DMS53 (cell line): Measurements from ENCODE around the gene CORO1C.
"Not testable (repeated sequence)": the region's sequence is repeated elsewhere in the genome, so short reads cannot be mapped to it uniquely, and the experiment has no call there.

Experiments
- DNase-seq: peaks from one replicate; lab custom pipeline; 2025; lab: John Stamatoyannopoulos, UW

The CORO1C gene

GRCh38 chr12:108753976-108754375, 22.7 kb upstream of the CORO1C start:
- no peak for DNase-seq

- DNase-seq: no peak
Observed at GRCh38 chr12:108752387-108752786, 21.1 kb upstream of the CORO1C start.

GRCh38 chr12:108751821-108752220, 20.5 kb upstream of the CORO1C start:
- no peak for DNase-seq

- DNase-seq: not testable (repeated sequence)
Observed at GRCh38 chr12:108751003-108751402, 19.7 kb upstream of the CORO1C start.

GRCh38 chr12:108750526-108750925, 19.2 kb upstream of the CORO1C start:
- DNase-seq: no peak

- DNase-seq: no peak
Observed at GRCh38 chr12:108747563-108747962, 16.2 kb upstream of the CORO1C start.

- no peak for DNase-seq
Observed at GRCh38 chr12:108745641-108746040, 14.3 kb upstream of the CORO1C start.

- no peak for DNase-seq
Observed at GRCh38 chr12:108744021-108744897, 12.9 kb upstream of the CORO1C start.

- DNase-seq: no peak
Observed at GRCh38 chr12:108738170-108738569, 6.9 kb upstream of the CORO1C start.

GRCh38 chr12:108735855-108736254, 4.5 kb upstream of the CORO1C start:
- DNase-seq: no peak

- DNase-seq: peak; percentile 95
Observed at GRCh38 chr12:108734200-108734906, 3.0 kb upstream of the CORO1C start.

GRCh38 chr12:108733230-108733531, 1.9 kb upstream of the CORO1C start:
- not testable (repeated sequence) for DNase-seq

GRCh38 chr12:108732489-108733229, 1.3 kb upstream of the CORO1C start:
- DNase-seq: peak; percentile 24

GRCh38 chr12:108731866-108732461, 646 bp upstream of the CORO1C start:
- peak; percentile 100 for DNase-seq

- peak; percentile 87 for DNase-seq
Observed at GRCh38 chr12:108730365-108731104, 783 bp downstream of the CORO1C start.

GRCh38 chr12:108729612-108730364, 1.5 kb downstream of the CORO1C start:
- DNase-seq: peak; percentile 48

- DNase-seq: no peak
Observed at GRCh38 chr12:108728820-108729611, 2.3 kb downstream of the CORO1C start.

GRCh38 chr12:108727868-108728735, 3.2 kb downstream of the CORO1C start:
- no peak for DNase-seq

- no peak for DNase-seq
Observed at GRCh38 chr12:108727161-108727560, 4.2 kb downstream of the CORO1C start.
